Ishikawa (cell line): ENCODE measurements around the gene DIP2C.

Experiments
- CEBPB ChIP-seq: IDR thresholded peaks from 2 replicates; pipeline ENCODE4 v1.6.1; 2012
- CREB1 ChIP-seq: IDR thresholded peaks from 2 replicates; pipeline ENCODE4 v1.6.1; 2012; ENCODE audit warnings: low read depth
- EGR1 ChIP-seq: IDR thresholded peaks from 2 replicates; pipeline ENCODE4 v1.6.1; 2012
- EP300 ChIP-seq: IDR thresholded peaks from 2 replicates; pipeline ENCODE4 v1.6.1; 2012; ENCODE audit warnings: borderline replicate concordance
- FOXM1 ChIP-seq: IDR thresholded peaks from 2 replicates; pipeline ENCODE4 v1.6.1; 2012; ENCODE audit warnings: low read depth, borderline replicate concordance
- MAX ChIP-seq: IDR thresholded peaks from 2 replicates; pipeline ENCODE4 v1.6.1; 2012
- NFIC ChIP-seq: IDR thresholded peaks from 2 replicates; pipeline ENCODE4 v1.6.1; 2012
- RAD21 ChIP-seq: IDR thresholded peaks from 2 replicates; pipeline ENCODE4 v1.6.1; 2012; ENCODE audit warnings: low read depth
- REST ChIP-seq: IDR thresholded peaks from 2 replicates; pipeline ENCODE4 v1.6.1; 2012; ENCODE audit warnings: low read depth, mild to moderate bottlenecking
- TAF1 ChIP-seq: IDR thresholded peaks from 2 replicates; pipeline ENCODE4 v1.6.1; 2012; ENCODE audit warnings: low read depth, mild to moderate bottlenecking
- TCF12 ChIP-seq: IDR thresholded peaks from 2 replicates; pipeline ENCODE4 v1.6.1; 2012; ENCODE audit warnings: low read depth
- TEAD4 ChIP-seq: IDR thresholded peaks from 2 replicates; pipeline ENCODE4 v1.6.1; 2012
- USF1 ChIP-seq: IDR thresholded peaks from 2 replicates; pipeline ENCODE4 v1.6.1; 2012
- YY1 ChIP-seq: IDR thresholded peaks from 2 replicates; pipeline ENCODE4 v1.6.1; 2012; ENCODE audit warnings: low read depth
- ZBTB7A ChIP-seq: IDR thresholded peaks from 2 replicates; pipeline ENCODE4 v1.6.1; 2012; ENCODE audit warnings: low read depth

Gene DIP2C

GRCh38 chr10:331186-331585 is 358.3 kb downstream of the DIP2C start:
- TF ChIP-seq RAD21 (no peak), NFIC (no peak), ZBTB7A (no peak), EGR1 (no peak), TEAD4 (no peak), REST (no peak), FOXM1 (no peak), CEBPB (no peak), EP300 (no peak)

- TF ChIP-seq TCF12 (no peak), MAX (peak; percentile 37; the same call in 1 of the 2 replicates), NFIC (peak; percentile 40; the same call in 1 of the 2 replicates), ZBTB7A (no peak), RAD21 (peak; percentile 26; the same call in 1 of the 2 replicates)
Observed at GRCh38 chr10:329361-330099, 359.9 kb downstream of the DIP2C start.

GRCh38 chr10:327889-328852 is 361.3 kb downstream of the DIP2C start:
- no peak for TF ChIP-seq CREB1
- no peak for TF ChIP-seq ZBTB7A
- no peak for TF ChIP-seq MAX
- no peak for TF ChIP-seq CEBPB
- no peak for TF ChIP-seq EP300
- TF ChIP-seq NFIC = no peak
- no peak for TF ChIP-seq TCF12
- no peak for TF ChIP-seq RAD21
- no peak for TF ChIP-seq YY1
- TF ChIP-seq FOXM1 = no peak
- no peak for TF ChIP-seq REST

- TF ChIP-seq FOXM1 = no peak
- TF ChIP-seq TEAD4 = no peak
- TF ChIP-seq EGR1 = no peak
- TF ChIP-seq CEBPB = no peak
- TF ChIP-seq TCF12 = no peak
- no peak for TF ChIP-seq EP300
- TF ChIP-seq TAF1 = no peak
- TF ChIP-seq RAD21 = no peak
- no peak for TF ChIP-seq ZBTB7A
- TF ChIP-seq USF1 = no peak
- no peak for TF ChIP-seq NFIC
- no peak for TF ChIP-seq MAX
- TF ChIP-seq CREB1 = no peak
- TF ChIP-seq YY1 = no peak
Observed at GRCh38 chr10:326894-327635, 362.4 kb downstream of the DIP2C start.

- TF ChIP-seq YY1 (no peak), EP300 (no peak), USF1 (no peak), NFIC (no peak), EGR1 (no peak), REST (no peak), TAF1 (no peak), RAD21 (no peak)
Observed at GRCh38 chr10:326350-326749, 363.1 kb downstream of the DIP2C start.
